ENCODE data around the gene ELAVL2. TPM values are rescaled to one million over a fixed set of nuclear protein-coding genes. Genes with fewer than 3 reads are reported as not detected.

The ELAVL2 gene
- total RNA-seq, 1 donor from 2014 or later = not detected

DNA sequence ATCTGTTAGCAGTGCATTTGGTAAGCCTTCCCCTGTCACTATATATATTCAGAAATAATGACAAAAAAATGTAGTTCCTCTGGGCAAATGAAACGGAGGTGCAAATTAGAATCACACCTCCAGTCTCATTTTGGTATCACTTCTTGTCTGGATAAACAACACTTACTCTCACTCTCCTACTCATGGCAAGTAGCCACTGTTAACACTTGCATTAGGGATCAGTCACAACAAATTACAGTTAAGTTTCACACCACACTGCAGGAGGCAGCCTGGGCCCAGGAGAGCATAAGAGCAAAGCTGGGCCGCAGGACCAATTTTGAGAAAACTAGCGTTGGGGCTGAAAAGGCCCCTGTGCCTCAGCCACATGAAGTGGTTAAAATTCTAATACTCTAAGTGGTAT, 161.0 kb downstream of the ELAVL2 start:
- intact Hi-C loops (cut with DNase I) = no loop called here

DNA sequence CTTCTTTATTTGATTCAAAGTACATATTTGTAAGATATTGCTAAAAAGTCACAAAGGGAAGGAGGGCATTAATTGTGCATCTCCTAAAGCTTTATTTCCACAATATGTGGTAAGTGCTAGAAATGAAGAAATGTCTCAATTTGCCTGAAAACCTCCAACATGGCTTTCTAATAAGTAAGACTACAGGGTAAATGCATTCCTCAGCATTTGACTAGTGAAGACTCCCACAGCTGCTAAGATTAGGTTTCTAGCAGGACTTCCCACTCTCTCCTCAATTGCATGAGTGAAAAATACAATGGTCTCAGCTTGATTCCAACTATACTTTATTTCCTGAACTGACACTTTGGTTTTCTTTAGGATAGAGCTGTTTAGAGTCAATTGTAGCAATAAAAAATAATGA, 162.1 kb downstream of the ELAVL2 start:
- ATAC-seq = no peak

More for the DNA sequence above, 161.0 kb downstream of the ELAVL2 start:
- H3K27me3 ChIP-seq (ENCODE audit: low read depth) = no peaks in the 10 kb centered on the region
- H3K4me3 ChIP-seq = no peak overlapping the region
- TF ChIP-seq, protein P1, sequence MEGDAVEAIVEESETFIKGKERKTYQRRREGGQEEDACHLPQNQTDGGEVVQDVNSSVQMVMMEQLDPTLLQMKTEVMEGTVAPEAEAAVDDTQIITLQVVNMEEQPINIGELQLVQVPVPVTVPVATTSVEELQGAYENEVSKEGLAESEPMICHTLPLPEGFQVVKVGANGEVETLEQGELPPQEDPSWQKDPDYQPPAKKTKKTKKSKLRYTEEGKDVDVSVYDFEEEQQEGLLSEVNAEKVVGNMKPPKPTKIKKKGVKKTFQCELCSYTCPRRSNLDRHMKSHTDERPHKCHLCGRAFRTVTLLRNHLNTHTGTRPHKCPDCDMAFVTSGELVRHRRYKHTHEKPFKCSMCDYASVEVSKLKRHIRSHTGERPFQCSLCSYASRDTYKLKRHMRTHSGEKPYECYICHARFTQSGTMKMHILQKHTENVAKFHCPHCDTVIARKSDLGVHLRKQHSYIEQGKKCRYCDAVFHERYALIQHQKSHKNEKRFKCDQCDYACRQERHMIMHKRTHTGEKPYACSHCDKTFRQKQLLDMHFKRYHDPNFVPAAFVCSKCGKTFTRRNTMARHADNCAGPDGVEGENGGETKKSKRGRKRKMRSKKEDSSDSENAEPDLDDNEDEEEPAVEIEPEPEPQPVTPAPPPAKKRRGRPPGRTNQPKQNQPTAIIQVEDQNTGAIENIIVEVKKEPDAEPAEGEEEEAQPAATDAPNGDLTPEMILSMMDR (IDR thresholded peaks at IDR 0.05) = no peak
- DNase-seq (no peak), ATAC-seq (no peak)
- H3K9me3 ChIP-seq = no peaks in the 10 kb centered on the region
- H3K27ac ChIP-seq = no peak overlapping the region
- no peaks in the 10 kb centered on the region for H3K4me1 ChIP-seq
- H3K36me3 ChIP-seq = no peaks in the 10 kb centered on the region

GRCh38 chr9:23663536-23663935, 162.5 kb downstream of the ELAVL2 start:
- no peak for ATAC-seq

More for the DNA sequence above, 162.1 kb downstream of the ELAVL2 start:
- Histone ChIP-seq H3K4me3 (no peak overlapping the region), H3K36me3 (no peaks in the 10 kb centered on the region), H3K27ac (no peak overlapping the region), H3K27me3 (ENCODE audit: low read depth) (no peaks in the 10 kb centered on the region), H3K9me3 (no peaks in the 10 kb centered on the region), H3K4me1 (no peaks in the 10 kb centered on the region)
- TF ChIP-seq, protein P1 (IDR thresholded peaks at IDR 0.05) = no peak
- DNase-seq = no peak
- intact Hi-C loops (cut with DNase I) = no loop called here

GRCh38 chr9:23663125-23663524, 162.9 kb downstream of the ELAVL2 start:
- no peak for DNase-seq
- no peaks in the 10 kb centered on the region for H3K9me3 ChIP-seq
- intact Hi-C loops (cut with DNase I) = no loop called here

More at GRCh38 chr9:23663536-23663935, 162.5 kb downstream of the ELAVL2 start:
- DNase-seq = no peak
- H3K4me3 ChIP-seq = no peak overlapping the region
- intact Hi-C loops (cut with DNase I) = no loop called here
- no peak overlapping the region for H3K27ac ChIP-seq
- H3K4me1 ChIP-seq = no peaks in the 10 kb centered on the region
- TF ChIP-seq, protein P1 (IDR thresholded peaks at IDR 0.05) = no peak
- H3K9me3 ChIP-seq = no peaks in the 10 kb centered on the region
- no peaks in the 10 kb centered on the region for H3K36me3 ChIP-seq
- no peaks in the 10 kb centered on the region for H3K27me3 ChIP-seq (ENCODE audit: low read depth)

GRCh38 chr9:23662320-23662719, 163.7 kb downstream of the ELAVL2 start:
- no peaks in the 10 kb centered on the region for H3K9me3 ChIP-seq
- ATAC-seq = no peak
- intact Hi-C loops (cut with DNase I) = no loop called here
- H3K4me3 ChIP-seq = no peak overlapping the region
- no peaks in the 10 kb centered on the region for H3K27me3 ChIP-seq (ENCODE audit: low read depth)
- H3K27ac ChIP-seq = no peak overlapping the region
- no peak for DNase-seq
- no peaks in the 10 kb centered on the region for H3K4me1 ChIP-seq
- TF ChIP-seq, protein P1 (IDR thresholded peaks at IDR 0.05) = no peak
- H3K36me3 ChIP-seq = no peaks in the 10 kb centered on the region

More at GRCh38 chr9:23663125-23663524, 162.9 kb downstream of the ELAVL2 start:
- Histone ChIP-seq H3K4me1 (no peaks in the 10 kb centered on the region), H3K4me3 (no peak overlapping the region), H3K27me3 (ENCODE audit: low read depth) (no peaks in the 10 kb centered on the region), H3K36me3 (no peaks in the 10 kb centered on the region), H3K27ac (no peak overlapping the region)
- no peak for ATAC-seq
- TF ChIP-seq, protein P1 (IDR thresholded peaks at IDR 0.05) = no peak
